H1 (cell line): ENCODE results near the gene NR2F2. TPM values are rescaled to one million over a fixed set of nuclear protein-coding genes. Genes with fewer than 3 reads are reported as not detected.
A peak's percentile ranks its signal among the peaks of the same experiment; 100 is the strongest.

Source experiments
- CTCF ChIA-PET: fragments of 300-600 bp; sonication (Branson Sonifier 250); formaldehyde crosslinking; loops from one replicate; lab custom pipeline; 2021; ENCODE audit not compliant: partially characterized antibody; lab: Charles Lee
- POLR2A ChIA-PET: fragments of 300-600 bp; sonication (Branson Sonifier 250); formaldehyde crosslinking; loops from one replicate; lab custom pipeline; 2021; ENCODE audit warnings: inconsistent platforms; ENCODE audit not compliant: partially characterized antibody; lab: Charles Lee
- DNase-seq, 2 experiments: peaks; one replicate each; pipeline versions ENCODE4 v3.0.0 to v3.0.0-alpha.2; 2010 to 2022; ENCODE audit warnings: low spot score in 2 of 2, low read depth in 1 of 2, mixed read lengths in 1 of 2
- FAIRE-seq: peaks from 2 replicates; lab custom pipeline; 2011; peaks lifted over from hg19 to GRCh38; lab: Jason Lieb, UNC
- H2AFZ ChIP-seq: 2 replicates; pipeline ENCODE4 v1.8.1; 2012; ENCODE audit warnings: low read length, inconsistent platforms
- H2AK5ac ChIP-seq: 2 replicates; pipeline ENCODE4 v1.6.1; 2013; ENCODE audit warnings: low read depth, low read length
- H2BK120ac ChIP-seq: replicated peaks from 2 replicates; pipeline ENCODE3; 2013; ENCODE audit warnings: low read depth, low read length, inconsistent platforms
- H2BK12ac ChIP-seq: 2 replicates; pipeline ENCODE4 v1.6.1; 2013; ENCODE audit warnings: low read depth, low read length
- H2BK15ac ChIP-seq: 2 replicates; pipeline ENCODE4 v1.6.1; 2013; ENCODE audit warnings: low read length
- H2BK20ac ChIP-seq: 2 replicates; pipeline ENCODE4 v1.6.1; 2013; ENCODE audit warnings: low read length
- H2BK5ac ChIP-seq: 2 replicates; pipeline ENCODE4 v1.6.1; 2013; ENCODE audit warnings: low read depth, low read length
- H3K14ac ChIP-seq: 2 replicates; pipeline ENCODE4 v1.6.1; 2013; ENCODE audit warnings: inconsistent platforms; ENCODE audit not compliant: insufficient read length
- H3K18ac ChIP-seq: 2 replicates; pipeline ENCODE4 v1.6.1; 2013; ENCODE audit warnings: low read length; ENCODE audit errors: extremely low read depth
- H3K23ac ChIP-seq: 2 replicates; pipeline ENCODE4 v1.6.1; 2013; ENCODE audit warnings: inconsistent platforms; ENCODE audit not compliant: insufficient read length
- H3K23me2 ChIP-seq: 2 replicates; pipeline ENCODE4 v1.6.1; 2013; ENCODE audit warnings: low read depth, low read length
- H3K27ac ChIP-seq: 2 replicates; pipeline ENCODE4 v1.6.1; 2011; ENCODE audit warnings: low read depth, low read length, inconsistent platforms
- H3K27me3 ChIP-seq, 4 experiments: replicated peaks in 1 of 4; 1 replicate in 1 of 4; 2 replicates in 3 of 4; pipeline versions ENCODE4 v1.6.1 to v1.8.1; 2011 to 2013; ENCODE audit warnings: low read length in 3 of 4, mild to moderate bottlenecking in 3 of 4, inconsistent platforms in 2 of 4, mixed read lengths in 2 of 4, moderate library complexity in 1 of 4; ENCODE audit not compliant: control insufficient read depth in 3 of 4, insufficient read depth in 3 of 4; ENCODE audit errors: extremely low read depth in 1 of 4
- H3K36me3 ChIP-seq, 4 experiments: 2 replicates each; pipeline versions ENCODE4 v1.6.1 to v1.8.1; 2011 to 2013; ENCODE audit warnings: mild to moderate bottlenecking in 4 of 4, low read length in 3 of 4, moderate library complexity in 2 of 4, control low read depth in 1 of 4, inconsistent platforms in 1 of 4; ENCODE audit not compliant: insufficient read depth in 4 of 4, control insufficient read depth in 2 of 4
- H3K4ac ChIP-seq: replicated peaks from 2 replicates; pipeline ENCODE3; 2013; ENCODE audit warnings: low read length, low read depth, mixed read lengths, inconsistent platforms; ENCODE audit not compliant: insufficient read length
- H3K4me1 ChIP-seq, 4 experiments: replicated peaks in 1 of 4; 1 replicate in 1 of 4; 2 replicates in 3 of 4; pipeline versions ENCODE4 v1.6.1 to v1.8.1; 2011 to 2013; ENCODE audit warnings: low read length in 3 of 4, inconsistent platforms in 2 of 4, mixed read lengths in 1 of 4; ENCODE audit not compliant: insufficient read depth in 4 of 4, control insufficient read depth in 3 of 4
- H3K4me2 ChIP-seq, 2 experiments: 2 replicates each; pipeline versions ENCODE4 v1.6.1 to v1.8.1; 2011 to 2013; ENCODE audit warnings: low read depth in 2 of 2, low read length in 2 of 2, control low read depth in 1 of 2, inconsistent platforms in 1 of 2, mild to moderate bottlenecking in 1 of 2; ENCODE audit not compliant: insufficient read depth in 1 of 2
- H3K4me3 ChIP-seq, 4 experiments: fragments of 200-600, 300-600 bp in 1 of 4; sonication (generic), shearing (Covaris generic), sonication (Bioruptor Twin) in 1 of 4; 2 replicates each; pipeline versions ENCODE4 v1.5.1 to v1.8.1; 2011 to 2016; ENCODE audit warnings: low read length in 4 of 4, low read depth in 3 of 4, control low read depth in 2 of 4, inconsistent platforms in 2 of 4, mild to moderate bottlenecking in 2 of 4, mixed read lengths in 1 of 4, moderate library complexity in 1 of 4; ENCODE audit not compliant: insufficient read depth in 2 of 4; ENCODE audit errors: extremely low read depth in 1 of 4
- H3K56ac ChIP-seq: replicated peaks from 2 replicates; pipeline ENCODE3; 2013; ENCODE audit warnings: low read depth, mild to moderate bottlenecking, mixed read lengths, low read length, inconsistent platforms; ENCODE audit not compliant: insufficient read length
- H3K79me1 ChIP-seq: 2 replicates; pipeline ENCODE4 v1.6.1; 2013; ENCODE audit warnings: low read depth, low read length, control low read depth
- H3K79me2 ChIP-seq, 2 experiments: 2 replicates each; pipeline versions ENCODE4 v1.6.1 to v1.8.1; 2012 to 2013; ENCODE audit warnings: low read length in 2 of 2, mild to moderate bottlenecking in 2 of 2, inconsistent platforms in 1 of 2; ENCODE audit not compliant: insufficient read depth in 2 of 2, control insufficient read depth in 1 of 2
- H3K9ac ChIP-seq, 4 experiments: replicated peaks in 1 of 4; 1 replicate in 1 of 4; 2 replicates in 3 of 4; pipeline versions ENCODE4 v1.6.1 to v1.8.1; 2011 to 2013; ENCODE audit warnings: low read depth in 3 of 4, low read length in 3 of 4, control low read depth in 2 of 4, mild to moderate bottlenecking in 2 of 4, moderate library complexity in 2 of 4, inconsistent platforms in 1 of 4; ENCODE audit errors: extremely low read depth in 1 of 4
- H3K9me3 ChIP-seq, 2 experiments: 2 replicates each; pipeline versions ENCODE4 v1.6.1 to v1.8.1; 2012 to 2013; ENCODE audit warnings: mild to moderate bottlenecking in 2 of 2, moderate library complexity in 2 of 2, control low read depth in 1 of 2, inconsistent platforms in 1 of 2, low read depth in 1 of 2, low read length in 1 of 2, mixed read lengths in 1 of 2; ENCODE audit not compliant: insufficient read depth in 2 of 2
- H4K20me1 ChIP-seq, 2 experiments: replicated peaks in 1 of 2; 2 replicates each; pipeline versions ENCODE3 to v1.8.1; 2011 to 2013; ENCODE audit warnings: inconsistent platforms in 2 of 2, low read length in 2 of 2, mild to moderate bottlenecking in 1 of 2; ENCODE audit not compliant: insufficient read depth in 2 of 2, control insufficient read depth in 1 of 2
- H4K5ac ChIP-seq: 2 replicates; pipeline ENCODE4 v1.6.1; 2013; ENCODE audit warnings: low read length, low read depth, mixed read lengths, inconsistent platforms; ENCODE audit not compliant: insufficient read length
- H4K8ac ChIP-seq: 2 replicates; pipeline ENCODE4 v1.8.0; 2013; ENCODE audit warnings: mild to moderate bottlenecking, moderate library complexity, low read length, inconsistent platforms; ENCODE audit not compliant: insufficient read depth; ENCODE audit errors: extremely low read depth
- H4K91ac ChIP-seq: replicated peaks from 2 replicates; pipeline ENCODE3; 2013; ENCODE audit warnings: low read length, mixed read lengths, inconsistent platforms; ENCODE audit not compliant: insufficient read length
- CEBPB ChIP-seq: IDR thresholded peaks from 2 replicates; pipeline ENCODE4 v1.6.1; 2012; ENCODE audit warnings: low read depth, low read length
- CHD1 ChIP-seq: IDR thresholded peaks from 2 replicates; pipeline ENCODE4 v1.6.1; 2012; ENCODE audit warnings: low read depth, low read length, improper control_type of control experiment
- CHD2 ChIP-seq: IDR thresholded peaks from 2 replicates; pipeline ENCODE4 v1.6.1; 2012; ENCODE audit warnings: low read length, improper control_type of control experiment
- CTBP2 ChIP-seq: IDR thresholded peaks from 2 replicates; pipeline ENCODE4 v1.7.0; 2011; ENCODE audit warnings: borderline replicate concordance, mild to moderate bottlenecking, moderate library complexity, mixed read lengths, low read length; ENCODE audit not compliant: insufficient read depth, insufficient read length
- EGR1 ChIP-seq: IDR thresholded peaks from 2 replicates; pipeline ENCODE4 v1.6.1; 2011; ENCODE audit warnings: low read depth, low read length, borderline replicate concordance
- EZH2 ChIP-seq: fragments of 200-600 bp; sonication (generic); IDR thresholded peaks from 2 replicates; pipeline ENCODE4 v1.7.1; 2012; ENCODE audit warnings: low read depth, mild to moderate bottlenecking, moderate library complexity, low read length, inconsistent platforms; ENCODE audit not compliant: severe bottlenecking
- GABPA ChIP-seq: IDR thresholded peaks from 2 replicates; pipeline ENCODE4 v1.6.1; 2011; ENCODE audit warnings: mild to moderate bottlenecking, low read length, moderate library complexity, borderline replicate concordance; ENCODE audit not compliant: insufficient read depth
- HDAC6 ChIP-seq: IDR thresholded peaks from one replicate; pipeline ENCODE4 v1.7.1; 2012; ENCODE audit warnings: low read depth, mild to moderate bottlenecking, inconsistent platforms, low read length, moderate library complexity
- KDM4A ChIP-seq: IDR thresholded peaks from one replicate; pipeline ENCODE4 v1.7.1; 2012; ENCODE audit warnings: low read depth, mild to moderate bottlenecking, moderate library complexity, low read length, inconsistent platforms; ENCODE audit not compliant: severe bottlenecking
- TEAD4 ChIP-seq: IDR thresholded peaks from 2 replicates; pipeline ENCODE4 v1.6.1; 2012; ENCODE audit warnings: low read depth, low read length, inconsistent platforms, mixed read lengths
- YY1 ChIP-seq: IDR thresholded peaks from 2 replicates; pipeline ENCODE4 v1.6.1; 2011; ENCODE audit warnings: low read depth, mild to moderate bottlenecking, low read length
- ZNF274 ChIP-seq: IDR thresholded peaks from 2 replicates; pipeline ENCODE4 v1.7.0; 2012; ENCODE audit warnings: low read length, borderline replicate concordance; ENCODE audit errors: extremely low read depth
- WGBS, 2 experiments: shearing (Covaris generic) in 1 of 2; methylation state at CpG; one replicate each; pipeline versions ENCODE4 v1.1.6 to v1.1.7; 2013 to 2015; ENCODE audit warnings: low lambda C conversion rate in 2 of 2, mixed read lengths in 2 of 2, inconsistent platforms in 1 of 2, low coverage in 1 of 2, missing lambda C conversion rate in 1 of 2; ENCODE audit not compliant: insufficient replicate concordance in 2 of 2, insufficient coverage in 1 of 2, insufficient read length in 1 of 2; ENCODE audit errors: extremely low coverage in 1 of 2, missing lambda C conversion rate in 1 of 2; 5-methylcytosine and 5-hydroxymethylcytosine counted together
- polyA plus RNA-seq, 7 experiments: library from polyadenylated mRNA; depleted of rRNA in 3 of 7; stranded (reverse) in 5 of 7; unstranded in 2 of 7; fragments of >200 nt in 5 of 7; fragments of 200-250 nt in 2 of 7; gene quantifications; 1 replicate in 5 of 7; 2 replicates in 1 of 7; 4 replicates in 1 of 7; pipeline versions ENCODE4 v1.2.1 to v1.2.3, GENCODE V29; 2011 to 2013; ENCODE audit warnings: missing spikeins in 2 of 7, mixed read lengths in 2 of 7
- total RNA-seq: library from RNA; stranded (reverse); fragmentation: NEBNext Ultra II Directional; extraction: Animal tissue kit (Norgen Biotek cat#: 25700); gene quantifications from 2 replicates; pipeline ENCODE4 v1.2.1, GENCODE V29; 2021

NR2F2 gene
- total and polyA plus RNA-seq, 2 of the 8 experiments (the other 6 are each of a cell fraction or from before 2014, with no cell fraction given): 0.03 TPM; not detected in 1

GRCh38 chr15:96331945-96332636 lies 1.6 kb downstream of the NR2F2 start:
- peak overlapping the region; percentile 72 to 77 for H3K4me2 ChIP-seq
- no peak overlapping the region for H3K56ac ChIP-seq
- H3K23ac ChIP-seq: no peak overlapping the region
- H3K4ac ChIP-seq: peak overlapping the region; percentile 70
- POLR2A ChIA-PET: no interaction called here
- H3K14ac ChIP-seq: no peak overlapping the region
- H2BK120ac ChIP-seq: no peak overlapping the region
- no peaks in the 10 kb centered on the region for H3K79me2 ChIP-seq
- no peak overlapping the region for H2BK20ac ChIP-seq
- peak overlapping the region; percentile 69 for H4K91ac ChIP-seq
- H2AFZ ChIP-seq: no peak overlapping the region
- H4K5ac ChIP-seq: no peak overlapping the region
- H3K9ac ChIP-seq: no peak overlapping the region
- peaks cover 0 to 22% of the 10 kb centered on the region in 2 experiments for H4K20me1 ChIP-seq
- peaks cover 0 to 3% (median 0%) of the 10 kb centered on the region in 4 experiments; a peak in 1 of 8 replicates for H3K36me3 ChIP-seq
- no peaks in the 10 kb centered on the region; a peak in 1 of 4 replicates for H3K9me3 ChIP-seq
- 4% methylated on average over 39 of the region's 70 CpGs; no CpG with 5 or more reads in 1 of the 2 experiments for WGBS, 2 experiments
- peak overlapping the region; percentile 37; the same call in 1 of the 2 replicates for H2BK15ac ChIP-seq
- H3K4me1 ChIP-seq: peaks cover 20 to 38% (median 25%) of the 10 kb centered on the region in 4 experiments
- no peak overlapping the region for H3K27ac ChIP-seq
- H3K79me1 ChIP-seq: no peaks in the 10 kb centered on the region
- peak overlapping the region; percentile 51; the same call in 1 of the 2 replicates for H3K18ac ChIP-seq
- no peak overlapping the region for H2AK5ac ChIP-seq
- H4K8ac ChIP-seq: peak overlapping the region; percentile 57; the same call in 1 of the 2 replicates
- H2BK12ac ChIP-seq: peak overlapping the region; percentile 86; the same call in 1 of the 2 replicates
- DNase-seq (peak in 1 of 2 experiments; percentile 70), FAIRE-seq (no peak)
- peak overlapping the region in 2 of 4 experiments; percentile 11 to 56; a peak in 4 of 8 replicates for H3K4me3 ChIP-seq
- H3K27me3 ChIP-seq: peaks cover 76 to 94% (median 88%) of the 10 kb centered on the region in 4 experiments
- peaks cover 4% of the 10 kb centered on the region; the same call in 1 of the 2 replicates for H3K23me2 ChIP-seq
- H2BK5ac ChIP-seq: no peak overlapping the region
- CTCF ChIA-PET: interaction anchor here (0.6 to 1.7 kb wide), 5 partner anchors 9 to 14 kb away, joined by 3 to 6 read pairs (median 3); no protein-coding TSS in a partner anchor
- TF ChIP-seq EZH2: peak; percentile 92
- no peak for TF ChIP-seq KDM4A
- no peak for TF ChIP-seq HDAC6
- no peak for TF ChIP-seq ZNF274
- TF ChIP-seq CTBP2: peak; percentile 38
- no peak for TF ChIP-seq YY1
- TF ChIP-seq CEBPB: no peak
- no peak for TF ChIP-seq TEAD4
- TF ChIP-seq CHD2: no peak
- no peak for TF ChIP-seq EGR1
- TF ChIP-seq GABPA: no peak
- TF ChIP-seq CHD1: no peak
